ENCODE measurements around the gene MRPL33.

GRCh38 chr2:27737676-27738348 lies 33.7 kb upstream of the MRPL33 start:
- TF ChIP-seq CTCF (IDR thresholded peaks at IDR 0.05) (peak in 1 of 7 experiments; percentile 9), POLR2A (IDR thresholded peaks at IDR 0.05) (no peak)
